ACHN (cell line): ENCODE measurements around the gene NAGLU.

Experiments used
- DNase-seq: peaks from one replicate; pipeline ENCODE4 v3.0.0-alpha.2; 2015
- in situ Hi-C: cut with HindIII; loops from 2 replicates; pipeline ENCODE4 v1.10.0; 2017; ENCODE audit warnings: low sequenced_read_pairs, low pct_ligation_motif_present, low pct_unique_long_range_greater_than_20kb

NAGLU gene

GRCh38 chr17:42519546-42520491, 16.2 kb upstream of the NAGLU start:
- DNase-seq = peak; percentile 99
- in situ Hi-C loops = loop anchor here (10.0 kb wide), 1 partner anchor 205 kb away; no protein-coding TSS in a partner anchor

GRCh38 chr17:42520540-42520951, 15.5 kb upstream of the NAGLU start:
- no peak for DNase-seq
- in situ Hi-C loops = loop anchor here (10.0 kb wide), 1 partner anchor 206 kb away; no protein-coding TSS in a partner anchor

- in situ Hi-C loops = loop anchor here (10.0 kb wide), 1 partner anchor 206 kb away; no protein-coding TSS in a partner anchor
These were observed 15.0 kb upstream of the NAGLU start for GRCh38 chr17:42521036-42521435.

GRCh38 chr17:42521666-42522262, 14.3 kb upstream of the NAGLU start:
- in situ Hi-C loops = loop anchor here (10.0 kb wide), 1 partner anchor 207 kb away; no protein-coding TSS in a partner anchor
- DNase-seq = no peak

More at GRCh38 chr17:42521036-42521435, 15.0 kb upstream of the NAGLU start:
- no peak for DNase-seq

- in situ Hi-C loops = loop anchor here (10.0 kb wide), 1 partner anchor 208 kb away; no protein-coding TSS in a partner anchor
- no peak for DNase-seq
These were observed 13.7 kb upstream of the NAGLU start for GRCh38 chr17:42522263-42522790.

- in situ Hi-C loops = loop anchor here (10.0 kb wide), 1 partner anchor 208 kb away; no protein-coding TSS in a partner anchor
- no peak for DNase-seq
These were observed 13.2 kb upstream of the NAGLU start for GRCh38 chr17:42522798-42523278.

GRCh38 chr17:42525221-42525620, 10.8 kb upstream of the NAGLU start:
- DNase-seq = no peak
- in situ Hi-C loops = loop anchor here (10.0 kb wide), 1 partner anchor 210 kb away; no protein-coding TSS in a partner anchor

- in situ Hi-C loops = loop anchor here (10.0 kb wide), 1 partner anchor 211 kb away; no protein-coding TSS in a partner anchor
- DNase-seq = no peak
These were observed 10.0 kb upstream of the NAGLU start for GRCh38 chr17:42526031-42526444.

GRCh38 chr17:42527932-42528331, 8.1 kb upstream of the NAGLU start:
- no peak for DNase-seq
- in situ Hi-C loops = loop anchor here (10.0 kb wide), 1 partner anchor 213 kb away; no protein-coding TSS in a partner anchor

- in situ Hi-C loops = loop anchor here (10.0 kb wide), 1 partner anchor 214 kb away; no protein-coding TSS in a partner anchor
These were observed 7.0 kb upstream of the NAGLU start for GRCh38 chr17:42529061-42529460.

GRCh38 chr17:42530952-42531454, 5.0 kb upstream of the NAGLU start:
- in situ Hi-C loops = no loop called here

More at GRCh38 chr17:42529061-42529460, 7.0 kb upstream of the NAGLU start:
- DNase-seq = no peak

GRCh38 chr17:42531455-42532354, 4.3 kb upstream of the NAGLU start:
- in situ Hi-C loops = no loop called here
- peak; percentile 67 for DNase-seq

More at GRCh38 chr17:42530952-42531454, 5.0 kb upstream of the NAGLU start:
- DNase-seq = no peak

GRCh38 chr17:42535155-42536047, 640 bp upstream of the NAGLU start:
- DNase-seq = no peak
- in situ Hi-C loops = no loop called here

- DNase-seq = peak; percentile 83
- in situ Hi-C loops = no loop called here
These were observed 523 bp downstream of the NAGLU start for GRCh38 chr17:42536372-42537155.

- in situ Hi-C loops = no loop called here
- DNase-seq = no peak
These were observed 1.2 kb downstream of the NAGLU start for GRCh38 chr17:42537156-42537805.
